Karpas-422 (cell line): Measurements from ENCODE around the gene ANAPC7. TPM values are rescaled to one million over a fixed set of nuclear protein-coding genes. Genes with fewer than 3 reads are reported as not detected.
"Not testable (repeated sequence)": the region's sequence is repeated elsewhere in the genome, so short reads cannot be mapped to it uniquely, and the experiment has no call there.

Experiments used
- DNase-seq: peaks from one replicate; pipeline ENCODE4 v3.0.0-alpha.2; 2015
- H2AFZ ChIP-seq: fragments of 200-600 bp; sonication (generic); 2 replicates; pipeline ENCODE4 v1.6.1; 2014; ENCODE audit warnings: antibody characterized with exemption, low read length, mixed read lengths
- H3K27ac ChIP-seq: fragments of 200-600 bp; sonication (generic); 2 replicates; pipeline ENCODE4 v1.5.1; 2014; ENCODE audit warnings: mild to moderate bottlenecking, low read length, moderate library complexity
- H3K27me3 ChIP-seq: fragments of 200-600 bp; sonication (generic); 2 replicates; pipeline ENCODE4 v1.6.1; 2014; ENCODE audit warnings: low read length, mixed read lengths
- H3K36me3 ChIP-seq: fragments of 200-600 bp; sonication (generic); 2 replicates; pipeline ENCODE4 v1.6.1; 2014; ENCODE audit warnings: low read length, mixed read lengths; ENCODE audit not compliant: insufficient read depth
- H3K4me1 ChIP-seq: fragments of 200-600 bp; sonication (generic); 2 replicates; pipeline ENCODE4 v1.6.1; 2014; ENCODE audit warnings: mild to moderate bottlenecking, low read length, mixed read lengths
- H3K4me2 ChIP-seq: fragments of 200-600 bp; sonication (generic); 2 replicates; pipeline ENCODE4 v1.6.1; 2014; ENCODE audit warnings: low read length, low read depth, mild to moderate bottlenecking; ENCODE audit not compliant: poor library complexity, severe bottlenecking
- H3K4me3 ChIP-seq: fragments of 200-600 bp; sonication (generic); 2 replicates; pipeline ENCODE4 v1.5.1; 2014; ENCODE audit warnings: mild to moderate bottlenecking, antibody characterized with exemption, low read length, mixed read lengths
- H3K79me2 ChIP-seq: fragments of 200-600 bp; sonication (generic); 2 replicates; pipeline ENCODE4 v1.6.1; 2014; ENCODE audit warnings: mild to moderate bottlenecking, low read length, mixed read lengths
- H3K9ac ChIP-seq: fragments of 200-600 bp; sonication (generic); 2 replicates; pipeline ENCODE4 v1.6.0; 2014; ENCODE audit warnings: low read length
- H3K9me2 ChIP-seq: fragments of 200-600 bp; sonication (generic), shearing (Covaris generic); replicated peaks from 2 replicates; pipeline ENCODE4 v1.6.0; 2014; ENCODE audit warnings: mild to moderate bottlenecking, low read length, moderate library complexity; ENCODE audit not compliant: insufficient read depth
- H3K9me3 ChIP-seq: fragments of 300-700, 200-600 bp; sonication (generic); 2 replicates; pipeline ENCODE4 v1.6.1; 2014; ENCODE audit warnings: low read length, mixed read lengths
- H4K20me1 ChIP-seq: fragments of 200-600 bp; sonication (generic); 2 replicates; pipeline ENCODE4 v1.6.1; 2014; ENCODE audit warnings: mild to moderate bottlenecking, antibody characterized with exemption, low read length, low read depth; ENCODE audit not compliant: insufficient read depth
- total RNA-seq: library from RNA; depleted of rRNA; stranded (reverse); fragments of >200 nt; shearing (Covaris generic); gene quantifications from 2 replicates; pipeline ENCODE4 v1.2.3, GENCODE V29; 2014; ENCODE audit warnings: low replicate concordance

ANAPC7 gene
- total RNA-seq, 1 experiment from 2014 or later: 62.1 TPM

- H3K27ac ChIP-seq: no peak overlapping the region
- H2AFZ ChIP-seq: no peak overlapping the region
- H3K27me3 ChIP-seq: no peaks in the 10 kb centered on the region
- H3K4me3 ChIP-seq: no peak overlapping the region
- H3K4me1 ChIP-seq: no peaks in the 10 kb centered on the region; the same call in 1 of the 2 replicates
- H3K9ac ChIP-seq: no peak overlapping the region
- no peaks in the 10 kb centered on the region for H3K36me3 ChIP-seq
- no peaks in the 10 kb centered on the region for H4K20me1 ChIP-seq
- no peaks in the 10 kb centered on the region for H3K9me2 ChIP-seq
- H3K79me2 ChIP-seq: no peaks in the 10 kb centered on the region
- no peaks in the 10 kb centered on the region for H3K9me3 ChIP-seq
- no peak for DNase-seq
- H3K4me2 ChIP-seq: no peak overlapping the region
Measured at GRCh38 chr12:110426406-110426805, 22.9 kb upstream of the ANAPC7 start.

- H4K20me1 ChIP-seq: no peaks in the 10 kb centered on the region
- H3K27me3 ChIP-seq: no peaks in the 10 kb centered on the region
- no peaks in the 10 kb centered on the region for H3K9me2 ChIP-seq
- H3K4me1 ChIP-seq: no peaks in the 10 kb centered on the region; the same call in 1 of the 2 replicates
- H3K4me2 ChIP-seq: no peak overlapping the region
- no peak for DNase-seq
- no peaks in the 10 kb centered on the region for H3K36me3 ChIP-seq
- no peak overlapping the region for H3K27ac ChIP-seq
- peak overlapping the region; percentile 13; the same call in 1 of the 2 replicates for H2AFZ ChIP-seq
- no peaks in the 10 kb centered on the region for H3K79me2 ChIP-seq
- no peaks in the 10 kb centered on the region for H3K9me3 ChIP-seq
- H3K9ac ChIP-seq: no peak overlapping the region
- no peak overlapping the region for H3K4me3 ChIP-seq
Measured at GRCh38 chr12:110424237-110424636, 20.7 kb upstream of the ANAPC7 start.

- Histone ChIP-seq H2AFZ (no peak overlapping the region), H3K36me3 (no peaks in the 10 kb centered on the region)
Measured at GRCh38 chr12:110421701-110422100, 18.2 kb upstream of the ANAPC7 start.

GRCh38 chr12:110421159-110421661 is 17.7 kb upstream of the ANAPC7 start:
- Histone ChIP-seq H3K79me2 (no peaks in the 10 kb centered on the region), H4K20me1 (no peaks in the 10 kb centered on the region), H3K4me3 (no peak overlapping the region), H3K9ac (no peak overlapping the region), H3K27me3 (no peaks in the 10 kb centered on the region), H3K9me3 (no peaks in the 10 kb centered on the region), H3K27ac (no peak overlapping the region), H3K36me3 (no peaks in the 10 kb centered on the region), H3K4me2 (no peak overlapping the region), H3K4me1 (peaks cover 7% of the 10 kb centered on the region), H3K9me2 (no peaks in the 10 kb centered on the region), H2AFZ (no peak overlapping the region)
- no peak for DNase-seq

More at GRCh38 chr12:110421701-110422100, 18.2 kb upstream of the ANAPC7 start:
- Histone ChIP-seq H3K9me2 (no peaks in the 10 kb centered on the region), H3K4me3 (no peak overlapping the region), H3K4me1 (peaks cover 7% of the 10 kb centered on the region), H3K27me3 (no peaks in the 10 kb centered on the region), H3K4me2 (no peak overlapping the region), H3K27ac (no peak overlapping the region), H3K9me3 (no peaks in the 10 kb centered on the region), H4K20me1 (no peaks in the 10 kb centered on the region), H3K79me2 (no peaks in the 10 kb centered on the region), H3K9ac (no peak overlapping the region)
- DNase-seq: no peak

GRCh38 chr12:110420644-110421043 is 17.1 kb upstream of the ANAPC7 start:
- H3K4me3 ChIP-seq, H2AFZ ChIP-seq: not testable (repeated sequence)

GRCh38 chr12:110417113-110417512 is 13.6 kb upstream of the ANAPC7 start:
- not testable (repeated sequence) for H3K27me3 ChIP-seq, H3K9ac ChIP-seq, H4K20me1 ChIP-seq, H3K4me3 ChIP-seq, H3K36me3 ChIP-seq, H3K79me2 ChIP-seq, H3K4me1 ChIP-seq, H3K27ac ChIP-seq, H3K9me3 ChIP-seq, H3K9me2 ChIP-seq, DNase-seq
- Histone ChIP-seq H3K4me2 (peak overlapping the region; percentile 22), H2AFZ (0 out of 2 replicates have a peak overlapping the region, but pooled peaks have one; percentile 10)

More at GRCh38 chr12:110420644-110421043, 17.1 kb upstream of the ANAPC7 start:
- not testable (repeated sequence) for H3K9ac ChIP-seq, H4K20me1 ChIP-seq, H3K36me3 ChIP-seq, DNase-seq, H3K4me1 ChIP-seq, H3K4me2 ChIP-seq, H3K27ac ChIP-seq, H3K9me3 ChIP-seq, H3K79me2 ChIP-seq, H3K9me2 ChIP-seq, H3K27me3 ChIP-seq

- not testable (repeated sequence) for H3K36me3 ChIP-seq, H3K9me2 ChIP-seq, H4K20me1 ChIP-seq, H3K4me2 ChIP-seq, H3K4me1 ChIP-seq, DNase-seq, H3K27ac ChIP-seq, H3K9ac ChIP-seq, H3K79me2 ChIP-seq, H3K4me3 ChIP-seq, H3K9me3 ChIP-seq, H2AFZ ChIP-seq, H3K27me3 ChIP-seq
Measured at GRCh38 chr12:110410086-110410485, 6.6 kb upstream of the ANAPC7 start.

GRCh38 chr12:110405126-110405662 is 1.7 kb upstream of the ANAPC7 start:
- DNase-seq, H2AFZ ChIP-seq: not testable (repeated sequence)

More at GRCh38 chr12:110405126-110405662, 1.7 kb upstream of the ANAPC7 start:
- not testable (repeated sequence) for H3K36me3 ChIP-seq, H3K27ac ChIP-seq, H3K9ac ChIP-seq, H3K4me2 ChIP-seq, H3K27me3 ChIP-seq, H3K9me2 ChIP-seq, H3K4me3 ChIP-seq, H3K9me3 ChIP-seq, H4K20me1 ChIP-seq
- Histone ChIP-seq H3K79me2 (peaks cover 34% of the 10 kb centered on the region), H3K4me1 (peaks cover 20% of the 10 kb centered on the region)
